NCI-H460 (cell line): ENCODE measurements around the gene MAD1L1. TPM values are rescaled to one million over a fixed set of nuclear protein-coding genes. Genes with fewer than 3 reads are reported as not detected.
"Not testable (repeated sequence)": the region's sequence is repeated elsewhere in the genome, so short reads cannot be mapped to it uniquely, and the experiment has no call there.

Experiments used
- DNase-seq: peaks from one replicate; pipeline ENCODE4 v3.0.0-alpha.2; 2016; ENCODE audit warnings: low read depth; ENCODE audit errors: extremely low read depth
- total RNA-seq: library from RNA; depleted of rRNA; stranded (reverse); fragments of >200 nt; shearing (Covaris generic); gene quantifications from 2 replicates; pipeline ENCODE4 v1.2.3, GENCODE V29; 2014

MAD1L1 gene
- total RNA-seq, 1 experiment from 2014 or later = 25.9 TPM

DNA sequence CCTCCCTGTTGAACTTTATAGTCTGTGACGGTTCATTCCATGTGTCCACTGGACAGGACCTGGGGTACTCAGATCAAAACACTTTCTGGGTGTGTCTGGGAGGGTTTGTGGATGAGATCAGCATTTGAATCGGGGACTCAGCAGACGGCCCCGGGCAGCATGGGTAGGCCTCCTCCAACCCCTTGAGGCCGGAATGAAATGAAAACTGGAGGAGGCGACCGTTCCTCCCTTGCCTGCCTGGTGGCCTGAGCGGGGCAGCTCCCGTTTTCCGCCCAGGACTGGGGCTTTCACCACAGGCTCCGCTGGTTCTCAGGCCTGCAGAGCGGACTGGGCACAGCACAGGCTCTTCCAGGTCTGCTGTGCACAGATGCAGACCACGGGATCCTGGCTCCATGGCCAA, 247.7 kb downstream of the MAD1L1 start:
- no peak for DNase-seq

DNA sequence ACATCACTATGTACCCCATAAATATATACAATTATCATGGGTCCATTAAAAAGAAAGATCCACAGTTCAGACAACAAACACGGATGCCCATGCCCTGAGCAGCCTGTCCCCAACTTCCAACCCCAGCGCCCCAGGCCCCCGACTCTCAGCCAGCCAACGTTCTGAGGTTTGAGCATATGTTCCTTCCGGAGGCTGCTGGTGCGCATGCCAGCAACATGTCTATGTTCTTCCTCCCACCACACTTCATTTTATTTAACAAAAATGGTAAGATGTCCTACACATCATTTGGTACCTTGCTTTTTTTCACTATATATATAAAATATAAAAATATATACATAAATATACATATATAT, 250.9 kb downstream of the MAD1L1 start:
- DNase-seq = no peak

DNA sequence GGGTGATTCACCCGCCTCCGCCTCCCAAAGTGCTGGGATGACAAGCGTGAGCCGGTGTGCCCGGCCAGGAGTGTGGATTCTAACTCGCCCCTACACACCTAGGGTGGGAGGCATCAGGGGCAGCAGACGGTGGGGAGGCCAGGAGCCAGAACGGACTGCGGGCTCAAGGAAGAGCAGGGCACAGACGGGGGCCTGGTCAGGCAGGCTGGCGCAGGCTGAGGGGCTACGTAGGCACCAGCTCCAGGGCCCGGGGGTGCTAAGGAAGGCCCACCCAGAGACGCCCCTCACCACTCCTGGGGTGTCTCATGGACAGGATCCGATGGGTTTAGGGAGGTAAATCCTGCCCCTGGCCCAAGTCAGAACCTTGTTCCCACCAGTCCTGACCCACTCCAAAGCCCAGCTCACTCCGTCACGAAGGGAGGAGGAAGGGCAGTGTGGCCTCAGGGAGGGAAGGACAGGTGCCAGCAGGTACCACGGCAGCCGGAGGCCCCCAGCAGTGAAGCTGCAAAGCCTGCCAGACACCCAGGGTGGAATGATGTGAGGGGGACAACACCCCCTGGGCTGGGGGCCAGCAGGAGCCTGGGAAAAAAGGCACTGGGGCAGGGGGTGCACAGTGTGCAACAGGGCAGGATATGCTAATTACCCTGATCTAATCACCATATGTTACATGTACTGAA, 251.4 kb downstream of the MAD1L1 start:
- DNase-seq = no peak

DNA sequence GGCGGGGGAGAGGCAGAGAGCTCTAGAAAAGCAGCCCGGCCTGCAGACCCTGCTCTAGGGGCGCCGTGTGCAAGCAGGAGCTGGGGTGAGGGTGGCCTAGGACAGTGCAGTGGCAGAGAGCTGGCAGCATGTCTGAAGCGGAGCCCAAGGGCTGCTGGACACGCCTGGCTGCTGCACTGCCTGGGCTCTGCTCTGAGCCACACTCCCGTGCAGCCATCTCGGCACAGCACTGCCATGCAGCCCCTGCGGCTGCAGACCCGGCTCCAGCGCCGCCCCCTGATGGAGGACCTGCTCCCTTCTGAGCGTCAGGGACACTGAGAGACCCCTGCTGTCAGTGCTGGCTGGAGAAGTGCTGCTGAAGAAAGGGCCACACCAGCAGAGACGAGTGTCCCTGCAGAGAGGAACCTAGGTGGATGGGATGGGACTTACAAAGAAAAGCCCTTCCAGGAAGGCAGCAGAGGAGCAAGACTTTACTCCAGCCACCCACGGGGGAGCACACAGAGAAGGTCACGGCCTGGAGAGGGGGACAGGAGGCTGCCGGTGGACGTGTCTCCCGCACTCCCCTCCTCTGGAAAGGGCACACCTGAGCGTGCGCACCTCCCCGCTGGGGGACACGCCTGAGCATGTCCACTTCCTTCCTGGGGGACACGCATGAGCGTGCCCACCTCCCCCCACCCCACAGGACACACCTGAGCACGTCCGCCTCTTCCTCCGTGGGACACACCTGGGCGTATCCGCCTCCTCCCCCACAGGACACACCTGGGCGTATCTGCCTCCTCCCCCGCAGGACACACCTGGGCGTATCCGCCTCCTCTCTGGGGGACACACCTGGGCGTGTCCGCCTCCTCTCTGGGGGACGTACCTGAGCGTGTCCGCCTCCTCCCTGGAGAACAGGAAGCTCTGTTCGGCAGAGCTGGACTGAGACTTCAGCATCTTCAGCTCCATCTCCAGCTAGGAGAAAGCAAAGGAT, 252.9 kb downstream of the MAD1L1 start:
- DNase-seq = no peak

DNA sequence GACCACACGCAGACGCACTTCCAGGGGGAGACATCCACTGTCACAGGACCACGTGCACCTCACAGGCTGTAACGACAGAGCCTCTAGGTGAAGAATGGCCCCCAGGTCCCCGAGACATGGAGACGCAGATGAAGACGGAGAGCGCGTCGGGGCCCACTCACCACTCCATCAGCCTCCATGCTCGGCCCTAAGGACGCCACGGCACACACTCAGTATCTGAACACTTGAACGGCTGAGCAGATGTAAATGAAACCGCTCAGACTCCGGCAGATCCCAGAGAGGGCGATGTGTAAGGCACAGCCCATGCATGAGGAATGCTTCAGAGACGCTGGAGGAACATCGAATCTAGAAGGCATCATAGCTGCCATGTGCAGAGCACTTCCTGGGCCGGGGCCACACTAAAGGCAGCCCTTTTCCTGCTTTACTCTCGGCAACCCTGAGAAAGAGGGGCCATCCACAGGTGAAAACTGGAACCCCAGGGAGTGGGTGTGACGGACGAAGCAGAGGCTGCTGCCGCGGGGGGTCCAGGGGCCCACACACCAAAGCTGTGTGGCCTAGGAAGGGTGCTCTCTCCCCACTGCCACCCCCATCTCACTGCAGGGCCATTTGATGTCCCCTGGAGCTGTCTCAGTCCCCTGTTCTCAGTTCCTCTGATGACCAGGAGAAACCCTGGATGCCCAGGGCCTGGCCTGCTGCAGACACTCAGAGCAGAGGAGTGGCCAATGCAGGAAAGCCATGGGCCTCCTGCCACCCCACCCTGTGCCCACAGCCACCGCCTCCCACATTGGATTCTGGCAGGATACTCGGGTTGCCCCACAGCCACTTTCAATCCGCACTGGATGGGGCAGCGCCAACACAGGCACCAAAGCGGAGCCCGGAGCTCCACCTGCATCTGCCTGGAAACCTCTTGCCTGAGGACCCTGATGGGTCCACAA, 253.8 kb downstream of the MAD1L1 start:
- DNase-seq = no peak

DNA sequence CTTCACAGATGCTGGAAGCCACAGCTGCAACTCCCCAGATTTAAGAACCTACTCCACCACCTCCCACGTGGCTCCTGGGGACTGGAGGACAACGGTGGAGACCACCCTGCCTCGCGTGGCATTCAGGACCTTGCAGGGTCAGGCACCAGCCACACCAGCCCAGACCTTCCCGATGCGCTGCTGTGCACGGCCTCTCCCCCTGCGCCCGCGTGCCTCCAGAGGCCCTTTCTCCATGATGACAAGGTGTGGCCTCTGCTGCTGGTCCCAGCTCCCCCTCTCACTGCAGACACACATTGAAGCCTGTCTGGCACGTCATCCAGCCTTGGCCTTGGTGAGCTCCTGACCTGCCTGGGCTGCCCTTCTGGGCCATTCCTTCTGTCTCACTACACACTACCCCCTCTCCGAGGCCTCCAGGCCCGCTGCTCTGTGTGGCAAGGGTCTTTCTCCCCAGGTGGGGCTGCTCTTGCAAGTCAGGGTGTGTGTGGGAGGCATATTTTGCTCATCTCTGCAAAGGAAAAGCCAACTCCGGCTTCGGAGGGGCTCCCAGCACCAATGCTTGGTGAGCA, 254.8 kb downstream of the MAD1L1 start:
- no peak for DNase-seq

DNA sequence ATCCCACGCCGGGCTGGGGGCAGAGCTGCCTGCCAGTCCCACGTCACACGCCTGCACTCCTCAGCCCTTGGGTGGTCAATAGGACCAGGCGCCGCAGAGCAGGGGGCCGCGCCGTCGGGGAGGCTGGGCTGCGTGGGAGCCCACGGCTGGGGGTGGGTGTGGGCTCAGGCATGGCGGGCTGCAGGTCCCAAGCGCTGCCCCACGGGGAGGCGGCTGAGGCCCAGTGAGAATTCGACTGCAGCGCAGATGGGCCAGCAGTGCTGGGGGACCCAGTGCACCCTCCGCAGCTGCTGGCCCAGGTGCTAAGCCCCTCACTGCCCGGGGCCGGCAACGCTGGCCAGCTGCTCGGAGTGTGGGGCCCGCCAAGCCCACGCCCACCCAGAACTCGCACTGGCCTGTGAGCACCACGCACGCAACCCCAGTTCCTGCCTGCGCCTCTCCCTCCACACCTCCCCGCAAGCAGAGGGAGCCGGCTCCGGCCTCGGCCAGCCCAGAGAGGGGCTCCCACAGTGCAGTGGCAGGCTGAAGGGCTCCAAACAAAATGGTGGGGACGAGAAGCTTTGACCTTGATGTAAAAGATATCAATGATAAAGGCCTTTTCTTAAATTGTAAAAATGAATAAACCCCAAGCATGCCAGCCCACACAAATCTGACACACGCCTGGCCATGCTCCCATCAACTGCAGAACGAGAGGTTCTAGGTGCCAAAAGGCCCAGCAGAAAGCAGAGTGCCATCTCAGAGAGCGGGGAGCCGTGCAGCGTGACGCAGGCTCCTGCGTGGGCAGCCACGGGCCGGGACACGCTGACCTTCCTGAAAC, 255.5 kb downstream of the MAD1L1 start:
- no peak for DNase-seq

DNA sequence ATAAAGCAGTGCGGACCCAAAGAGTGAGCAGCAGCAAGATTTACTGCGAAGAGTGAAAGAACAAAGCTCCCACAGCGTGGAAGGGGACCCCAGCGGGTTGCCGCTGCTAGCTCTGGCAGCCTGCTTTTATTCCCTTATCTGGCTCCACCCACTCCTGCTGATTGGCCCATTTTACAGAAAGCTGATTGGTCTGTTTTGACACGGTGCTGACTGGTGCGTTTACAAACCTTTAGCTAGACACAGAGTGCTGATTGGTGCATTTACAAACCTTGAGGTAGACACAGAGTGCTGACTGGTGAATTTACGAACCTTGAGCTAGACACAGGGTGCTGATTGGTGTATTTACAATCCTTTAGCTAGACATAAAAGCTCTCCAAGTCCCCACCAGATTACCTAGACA, 256.2 kb downstream of the MAD1L1 start:
- not testable (repeated sequence) for DNase-seq

DNA sequence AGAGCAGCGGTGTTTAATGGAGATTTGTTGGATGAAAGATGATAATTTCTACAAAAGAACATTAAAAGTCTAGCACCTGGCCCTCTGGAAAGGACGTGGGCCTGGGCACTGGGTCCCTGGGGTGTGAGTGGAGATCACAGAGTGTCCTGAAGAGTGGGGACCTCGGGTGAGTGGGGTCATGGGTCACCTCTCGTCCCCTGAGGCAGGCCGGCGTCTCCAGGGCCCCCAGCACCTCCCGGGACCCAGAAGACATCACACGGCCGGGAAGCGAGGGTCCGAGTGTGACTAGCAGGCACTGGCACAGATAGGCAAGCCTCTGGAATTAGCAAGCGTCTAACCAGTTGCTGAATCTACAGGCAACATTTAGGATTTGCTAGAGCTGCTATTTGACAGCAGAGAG, 257.2 kb downstream of the MAD1L1 start:
- DNase-seq = no peak

DNA sequence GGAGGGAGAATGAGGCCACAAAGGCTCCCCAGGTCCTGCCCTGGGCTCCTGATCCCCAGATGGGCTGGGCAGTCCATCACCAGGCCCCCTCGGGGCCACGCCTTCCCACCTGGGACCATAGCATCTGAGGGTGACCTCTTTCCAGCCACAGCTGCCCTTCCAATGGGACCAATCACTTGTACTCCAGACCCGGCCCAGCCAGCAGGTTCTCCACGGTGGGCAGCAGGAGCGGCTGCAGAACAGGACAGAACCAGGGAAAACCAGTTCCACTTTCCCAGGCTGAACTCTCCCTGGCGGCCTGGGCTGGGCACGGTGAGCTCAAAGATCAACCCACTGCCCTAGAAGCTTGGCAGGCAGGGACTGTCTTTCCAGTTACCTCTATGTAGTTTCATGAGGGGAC, 257.6 kb downstream of the MAD1L1 start:
- DNase-seq = no peak

DNA sequence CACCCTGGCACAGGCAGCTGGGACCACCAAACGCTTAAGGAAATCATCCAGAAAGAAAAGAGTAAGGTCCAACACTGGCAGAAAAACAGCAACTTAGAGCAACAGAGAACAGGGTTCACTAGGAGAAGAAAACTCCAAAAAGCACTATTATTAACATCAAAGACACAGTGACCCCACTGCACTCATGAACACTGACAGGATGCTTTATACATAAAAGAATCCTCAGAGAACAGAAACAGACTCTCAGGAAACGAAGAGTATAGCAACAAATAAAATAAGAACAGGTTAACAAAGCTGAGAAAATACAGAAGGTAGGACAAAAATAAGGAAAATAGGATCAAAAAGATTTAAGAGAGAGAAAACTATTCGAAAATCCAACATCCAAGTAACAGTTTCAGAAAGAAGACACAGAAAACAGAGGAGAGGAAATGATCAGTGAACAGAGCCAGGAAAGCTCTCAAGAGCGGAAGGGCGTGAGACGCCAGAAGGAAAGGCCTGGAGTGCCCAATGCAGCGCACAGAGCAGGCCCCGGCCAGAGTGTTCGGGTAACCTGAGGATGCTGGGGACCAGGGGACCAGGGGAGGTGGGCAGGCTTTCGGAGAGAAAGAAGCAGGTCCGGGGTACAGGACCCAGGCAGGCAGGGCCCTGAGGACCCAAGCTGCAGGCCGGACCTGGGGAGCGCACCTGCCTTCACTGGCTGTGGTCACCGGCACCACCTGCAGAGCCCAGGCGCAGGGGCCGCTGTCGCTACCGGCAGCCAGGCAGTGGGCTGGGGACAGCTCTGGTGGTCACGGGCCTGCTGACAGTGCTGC, 258.2 kb downstream of the MAD1L1 start:
- no peak for DNase-seq

DNA sequence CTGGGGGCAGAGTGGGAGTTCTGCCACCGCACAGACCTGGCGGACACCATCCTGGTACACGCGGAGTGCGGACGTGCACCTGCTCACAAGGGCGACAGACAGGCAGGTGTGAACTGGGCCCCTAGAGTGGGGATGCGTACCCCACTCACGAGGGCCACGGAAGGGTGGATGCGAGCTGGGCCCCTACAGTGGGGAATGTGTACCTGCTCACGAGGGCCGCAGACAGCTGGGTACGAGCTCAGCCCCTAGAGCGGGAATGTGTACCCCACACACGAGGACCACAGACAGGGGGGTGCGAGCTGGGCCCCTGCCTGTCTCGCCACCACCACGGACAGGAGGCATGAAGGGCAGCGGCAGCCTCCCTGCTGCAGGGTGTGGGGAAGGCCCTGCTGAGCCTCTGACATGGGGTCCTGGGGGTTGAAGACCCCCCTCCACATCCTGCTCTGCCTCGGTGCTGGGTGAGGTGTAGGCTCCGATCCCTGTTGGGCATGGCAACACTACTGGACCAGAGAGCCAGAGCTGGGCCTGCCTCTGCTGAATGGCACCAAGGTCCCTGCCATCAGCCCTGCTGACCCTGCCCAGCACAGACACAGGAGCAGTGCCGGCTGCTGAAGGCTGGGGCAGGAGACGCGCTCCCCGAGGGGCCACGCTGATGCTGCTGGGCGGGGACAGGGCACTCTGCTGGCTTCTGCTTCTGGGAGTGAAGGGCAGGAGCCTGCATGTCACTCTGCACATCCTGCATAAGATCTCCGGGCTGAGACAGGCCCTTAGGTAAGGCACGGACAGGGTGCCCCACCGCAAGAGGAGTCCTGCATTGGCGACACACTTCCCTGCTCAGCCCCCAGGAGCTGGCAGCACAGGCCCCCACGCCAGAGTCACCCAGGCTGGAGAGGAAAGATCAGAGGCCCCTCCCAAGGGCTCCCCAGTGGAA, 259.2 kb downstream of the MAD1L1 start:
- DNase-seq = no peak

DNA sequence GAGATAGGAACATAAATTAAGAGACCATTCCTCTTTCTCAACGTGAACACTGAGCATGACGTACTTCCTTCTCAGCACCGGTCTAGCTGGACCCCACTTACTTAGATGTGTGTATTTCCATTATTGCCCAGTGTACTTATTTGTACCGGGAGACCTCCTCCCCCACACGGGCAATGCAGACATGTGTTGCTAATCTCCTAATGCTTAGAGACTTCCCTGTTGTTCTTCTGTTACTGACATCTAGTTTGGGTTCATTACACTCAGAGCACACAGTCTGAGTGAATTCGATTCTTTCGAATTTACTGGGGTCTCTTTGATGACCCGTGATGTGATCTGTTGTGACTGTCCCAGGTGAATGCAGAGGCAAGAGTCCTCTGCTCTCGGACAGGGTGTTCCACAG, 260.0 kb downstream of the MAD1L1 start:
- no peak for DNase-seq

DNA sequence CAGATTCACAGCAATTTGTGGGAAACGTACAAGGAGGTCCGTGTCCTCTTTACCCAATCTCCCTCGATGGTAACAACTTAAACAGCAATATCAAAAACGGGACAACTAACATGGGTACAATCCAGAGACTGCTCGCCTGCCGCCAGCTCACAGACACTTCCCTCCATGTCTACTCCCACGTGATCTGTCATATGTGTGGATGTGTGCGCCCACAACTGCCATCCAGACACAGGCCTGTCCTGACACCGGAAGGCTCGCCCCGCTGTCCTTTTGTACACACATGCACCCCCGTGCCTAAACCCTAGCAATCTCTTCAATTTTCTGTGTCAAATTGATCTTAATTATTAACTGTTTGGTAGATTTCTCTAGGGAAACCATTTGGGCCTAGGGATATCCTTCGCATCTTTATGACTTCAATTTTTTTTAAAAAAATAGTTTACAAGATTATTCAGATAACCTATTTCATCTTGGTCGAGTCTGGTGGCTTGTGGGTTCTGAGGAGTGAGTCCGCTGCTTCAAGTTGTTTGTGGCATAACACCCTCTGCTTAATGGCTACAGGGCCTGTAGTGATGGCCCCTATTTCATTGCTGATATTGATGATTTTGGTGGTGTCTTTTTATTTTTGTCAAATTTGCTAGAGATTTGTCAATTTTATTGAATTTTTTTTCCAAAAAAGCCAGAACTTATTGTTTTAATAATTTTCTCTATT, 260.6 kb downstream of the MAD1L1 start:
- no peak for DNase-seq

DNA sequence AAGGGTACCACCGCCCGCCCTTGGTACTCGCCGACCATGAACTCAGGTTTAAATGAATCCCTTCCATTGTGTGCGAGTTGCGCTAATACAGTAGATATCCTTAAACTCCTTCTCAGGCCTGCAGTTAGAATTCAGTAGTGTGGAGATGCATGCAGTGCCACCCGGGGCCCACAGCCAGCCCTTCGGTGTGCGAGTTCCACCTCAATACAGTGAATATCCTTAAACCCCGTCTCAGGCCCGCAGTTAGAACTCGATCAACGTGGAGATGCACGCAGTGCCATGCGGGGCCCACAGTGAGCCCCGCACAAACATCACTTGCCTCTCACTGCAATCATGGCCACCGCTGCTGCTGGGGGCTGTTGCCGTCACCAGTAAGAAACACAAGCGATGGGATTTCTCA, 261.9 kb downstream of the MAD1L1 start:
- no peak for DNase-seq

DNA sequence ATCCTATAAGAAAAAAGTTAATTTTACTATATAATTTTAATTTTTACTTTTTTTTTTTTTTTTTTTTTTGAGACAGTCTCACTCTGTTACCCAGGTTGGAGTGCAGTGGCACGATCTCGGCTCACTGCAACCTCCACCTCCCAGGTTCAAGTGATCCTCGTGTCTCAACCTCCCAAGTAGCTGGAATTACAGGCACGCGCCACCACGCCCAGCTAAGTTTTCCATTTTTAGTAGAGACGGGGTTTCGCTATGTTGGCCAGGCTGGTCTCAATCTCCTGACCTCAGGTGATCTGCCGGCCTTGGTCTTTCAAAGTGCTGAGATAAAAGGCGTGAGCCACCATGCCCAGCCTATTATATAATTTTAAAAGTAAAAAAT, 262.5 kb downstream of the MAD1L1 start:
- not testable (repeated sequence) for DNase-seq
